ENCODE measurements around the gene BCLAF1.

GRCh38 chr6:136334465-136334846 lies 44.8 kb upstream of the BCLAF1 start:
- TF ChIP-seq, protein P1, sequence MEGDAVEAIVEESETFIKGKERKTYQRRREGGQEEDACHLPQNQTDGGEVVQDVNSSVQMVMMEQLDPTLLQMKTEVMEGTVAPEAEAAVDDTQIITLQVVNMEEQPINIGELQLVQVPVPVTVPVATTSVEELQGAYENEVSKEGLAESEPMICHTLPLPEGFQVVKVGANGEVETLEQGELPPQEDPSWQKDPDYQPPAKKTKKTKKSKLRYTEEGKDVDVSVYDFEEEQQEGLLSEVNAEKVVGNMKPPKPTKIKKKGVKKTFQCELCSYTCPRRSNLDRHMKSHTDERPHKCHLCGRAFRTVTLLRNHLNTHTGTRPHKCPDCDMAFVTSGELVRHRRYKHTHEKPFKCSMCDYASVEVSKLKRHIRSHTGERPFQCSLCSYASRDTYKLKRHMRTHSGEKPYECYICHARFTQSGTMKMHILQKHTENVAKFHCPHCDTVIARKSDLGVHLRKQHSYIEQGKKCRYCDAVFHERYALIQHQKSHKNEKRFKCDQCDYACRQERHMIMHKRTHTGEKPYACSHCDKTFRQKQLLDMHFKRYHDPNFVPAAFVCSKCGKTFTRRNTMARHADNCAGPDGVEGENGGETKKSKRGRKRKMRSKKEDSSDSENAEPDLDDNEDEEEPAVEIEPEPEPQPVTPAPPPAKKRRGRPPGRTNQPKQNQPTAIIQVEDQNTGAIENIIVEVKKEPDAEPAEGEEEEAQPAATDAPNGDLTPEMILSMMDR (IDR thresholded peaks at IDR 0.05; ENCODE audit: insufficient read depth, low read length), result no peak
- no peak for TF ChIP-seq POLR2AphosphoS5 (IDR thresholded peaks at IDR 0.05; ENCODE audit: low read depth)
- no peak for TF ChIP-seq SPI1 (IDR thresholded peaks at IDR 0.05; ENCODE audit: borderline replicate concordance, low read depth)
- no peak for TF ChIP-seq REST (IDR thresholded peaks at IDR 0.05; ENCODE audit: insufficient replicate concordance, low read depth)
- TF ChIP-seq GABPA (IDR thresholded peaks at IDR 0.05; ENCODE audit: low read depth), result no peak

All from HL-60 (cell line).